Stomach (tissue), 9 donors: ENCODE results near the gene CDH22. TPM values are rescaled to one million over a fixed set of nuclear protein-coding genes. Genes with fewer than 3 reads are reported as not detected.

Experiments used
- DNase-seq, 2 donors: peaks; one replicate each; pipeline versions ENCODE4 v3.0.0 to v3.0.0-alpha.2; 2013 to 2019
- H3K27ac ChIP-seq, 5 donors: fragments of 200-600 bp in 4 of 5; sonication (generic) in 4 of 5; one replicate each; pipeline ENCODE4 v1.5.1; 2013 to 2019; ENCODE audit warnings: mild to moderate bottlenecking in 1 of 5, moderate library complexity in 1 of 5
- H3K27me3 ChIP-seq, 3 donors: fragments of 200-600 bp; sonication (generic); one replicate each; pipeline ENCODE4 v1.5.1; 2017 to 2019; ENCODE audit warnings: mixed run types in 1 of 3
- H3K36me3 ChIP-seq, 4 donors: fragments of 200-600 bp; sonication (generic); 1 replicate in 3 of 4; 2 replicates in 1 of 4; pipeline ENCODE4 v1.5.1; 2016 to 2019
- H3K4me1 ChIP-seq, 4 donors: fragments of 200-600 bp; sonication (generic); one replicate each; pipeline ENCODE4 v1.5.1; 2016 to 2019
- H3K4me3 ChIP-seq, 4 donors: fragments of 200-600 bp; sonication (generic) in 3 of 4; one replicate each; pipeline ENCODE4 v1.5.1; 2016 to 2019; ENCODE audit warnings: mild to moderate bottlenecking in 1 of 4
- H3K9me3 ChIP-seq, 4 donors: fragments of 200-600 bp; sonication (generic); one replicate each; pipeline ENCODE4 v1.5.1; 2016 to 2019
- CTCF ChIP-seq, 7 experiments: fragments of 450-650 bp in 4 of 7; fragments of 200-600 bp in 3 of 7; sonication (generic) in 3 of 7; IDR thresholded peaks; one replicate each; pipeline ENCODE4 v1.5.1; 2016 to 2019; ENCODE audit warnings: antibody characterized with exemption in 7 of 7, control low read depth in 2 of 7, mild to moderate bottlenecking in 1 of 7
- EP300 ChIP-seq: sonication (generic); formaldehyde crosslinking; IDR thresholded peaks from one replicate; pipeline ENCODE4 v1.6.1; 2017; ENCODE audit warnings: antibody characterized with exemption
- POLR2A ChIP-seq, 4 donors: fragments of 450-650 bp; IDR thresholded peaks; one replicate each; pipeline ENCODE4 v1.6.1; 2016; ENCODE audit warnings: antibody characterized with exemption in 4 of 4, control low read depth in 2 of 4, mild to moderate bottlenecking in 1 of 4, moderate library complexity in 1 of 4
- POLR2AphosphoS5 ChIP-seq, 3 donors: sonication (generic); formaldehyde crosslinking; IDR thresholded peaks; one replicate each; pipeline ENCODE4 v1.6.1; 2016; ENCODE audit warnings: antibody characterized with exemption in 3 of 3
- WGBS, 5 donors: extraction: QIAGEN DNeasy Blood & Tissue Kit in 3 of 5; methylation state at CpG; one replicate each; pipeline versions ENCODE4 v1.1.5 to v1.1.7; 2013 to 2018; 5-methylcytosine and 5-hydroxymethylcytosine counted together
- intact Hi-C: fragments of 100-400 bp; cut with DNase I; formaldehyde crosslinking; loops from one replicate; pipeline ENCODE4 v1.15.1; 2023; ENCODE audit warnings: low total_unique reads
- polyA plus RNA-seq, 3 donors: library from polyadenylated mRNA; stranded (reverse); fragments of 200-250 nt; gene quantifications; one replicate each; pipeline ENCODE4 v1.2.3, GENCODE V29; 2013
- total RNA-seq, 5 donors: library from RNA; depleted of rRNA; stranded (reverse); fragments of >200 nt; gene quantifications; one replicate each; pipeline versions ENCODE4 v1.1.0 to v1.2.3, GENCODE V29; 2014 to 2016
- donor health status: healthy with polysubstance abuse.
- donor health status: Bipolar disorder and iron deficiency.
- donor health status: healthy.

Gene CDH22
- total and polyA plus RNA-seq, 8 donors, result 0.18 to 0.60 (median 0.19) TPM; not detected in 5

GRCh38 chr20:46252352-46253091 lies 55.8 kb downstream of the CDH22 start:
- Histone ChIP-seq H3K9me3 (no peaks in the 10 kb centered on the region), H3K36me3 (no peaks in the 10 kb centered on the region), H3K27me3 (peaks cover 16 to 92% (median 42%) of the 10 kb centered on the region in 3 donors), H3K4me3 (no peak overlapping the region), H3K27ac (no peak overlapping the region), H3K4me1 (peaks cover 0 to 4% (median 2%) of the 10 kb centered on the region in 4 donors)
- DNase-seq, result peak in 1 of 2 donors; percentile 49
- WGBS, 5 donors, result 56 to 66% (median 61%) methylated on average over 8 of the region's 8 CpGs
- no peak for TF ChIP-seq CTCF (IDR thresholded peaks at IDR 0.05)
- TF ChIP-seq POLR2A (IDR thresholded peaks at IDR 0.05), result no peak
- TF ChIP-seq POLR2AphosphoS5 (IDR thresholded peaks at IDR 0.05), result no peak
- TF ChIP-seq EP300, result no peak
- intact Hi-C loops, result no loop called here

GRCh38 chr20:46251211-46251673 lies 57.1 kb downstream of the CDH22 start:
- Histone ChIP-seq H3K9me3 (no peaks in the 10 kb centered on the region), H3K27me3 (peaks cover 16 to 94% (median 54%) of the 10 kb centered on the region in 3 donors), H3K36me3 (no peaks in the 10 kb centered on the region), H3K27ac (no peak overlapping the region), H3K4me1 (peaks cover 0 to 5% (median 2%) of the 10 kb centered on the region in 4 donors), H3K4me3 (no peak overlapping the region)
- TF ChIP-seq POLR2A (IDR thresholded peaks at IDR 0.05) (no peak), CTCF (IDR thresholded peaks at IDR 0.05) (no peak), POLR2AphosphoS5 (IDR thresholded peaks at IDR 0.05) (no peak), EP300 (no peak)
- intact Hi-C loops, result no loop called here
- peak in 1 of 2 donors; percentile 17 for DNase-seq
- WGBS, 5 donors, result 0 to 6% (median 4%) methylated on average over 1 to 55 of the region's 56 CpGs

DNA sequence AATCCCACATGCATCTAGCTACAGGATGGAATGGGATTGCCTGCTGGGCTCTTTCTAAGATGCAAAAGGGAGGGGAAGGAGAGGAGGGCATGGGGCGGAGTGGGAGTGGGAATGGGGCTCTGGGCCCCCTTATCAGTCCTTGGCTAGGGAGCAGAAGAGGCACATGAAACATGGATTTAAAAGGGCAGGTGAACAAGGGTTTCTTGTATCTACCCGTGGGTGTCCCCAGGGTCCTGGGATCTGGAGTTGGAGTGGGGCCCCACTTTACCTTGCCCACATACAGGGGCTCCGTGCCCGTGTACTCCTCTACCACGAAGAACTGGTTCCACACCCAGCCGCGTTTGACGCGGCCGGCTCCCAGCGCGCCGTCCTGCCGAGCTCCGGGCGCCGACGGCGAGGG lies 57.5 kb downstream of the CDH22 start:
- Histone ChIP-seq H3K27ac (no peak overlapping the region), H3K36me3 (no peaks in the 10 kb centered on the region), H3K4me3 (no peak overlapping the region), H3K9me3 (no peaks in the 10 kb centered on the region), H3K27me3 (peaks cover 16 to 98% (median 55%) of the 10 kb centered on the region in 3 donors), H3K4me1 (peaks cover 0 to 5% (median 2%) of the 10 kb centered on the region in 4 donors)
- 2 to 12% (median 6%) methylated on average over 2 to 19 of the region's 19 CpGs for WGBS, 5 donors
- intact Hi-C loops, result no loop called here
- TF ChIP-seq CTCF (IDR thresholded peaks at IDR 0.05) (no peak), POLR2AphosphoS5 (IDR thresholded peaks at IDR 0.05) (no peak), EP300 (no peak), POLR2A (IDR thresholded peaks at IDR 0.05) (no peak)
- no peak for DNase-seq

GRCh38 chr20:46249671-46250070 lies 58.6 kb downstream of the CDH22 start:
- peaks cover 0 to 5% (median 2%) of the 10 kb centered on the region in 4 donors for H3K4me1 ChIP-seq
- 70 to 86% (median 79%) methylated on average over 3 of the region's 3 CpGs for WGBS, 5 donors
- H3K9me3 ChIP-seq, result no peaks in the 10 kb centered on the region
- no peak for TF ChIP-seq EP300
- no peak for TF ChIP-seq POLR2AphosphoS5 (IDR thresholded peaks at IDR 0.05)
- TF ChIP-seq CTCF (IDR thresholded peaks at IDR 0.05), result no peak
- no peak for TF ChIP-seq POLR2A (IDR thresholded peaks at IDR 0.05)
- H3K27me3 ChIP-seq, result peaks cover 16 to 98% (median 55%) of the 10 kb centered on the region in 3 donors
- H3K4me3 ChIP-seq, result no peak overlapping the region
- no peak for DNase-seq
- intact Hi-C loops, result no loop called here
- H3K27ac ChIP-seq, result no peak overlapping the region
- H3K36me3 ChIP-seq, result no peaks in the 10 kb centered on the region
